Lung (tissue), 12 donors: Measurements from ENCODE around the gene SYP. TPM values are rescaled to one million over a fixed set of nuclear protein-coding genes. Genes with fewer than 3 reads are reported as not detected.

Experiments used
- ATAC-seq: fragments of 200-7000 bp; cut with Tn5 transposase; one replicate; pipeline ENCODE4 v1.9.1; 2020; ENCODE audit warnings: moderate number of reproducible peaks; ENCODE audit not compliant: insufficient read depth, low FRiP score
- DNase-seq, 3 donors: peaks; one replicate each; pipeline ENCODE4 v3.0.0-alpha.2; 2013 to 2017
- H3K27ac ChIP-seq, 2 donors: one replicate each; pipeline ENCODE4 v1.5.1; 2013; ENCODE audit warnings: mild to moderate bottlenecking in 2 of 2, moderate library complexity in 2 of 2, control low read depth in 1 of 2, inconsistent platforms in 1 of 2, low read depth in 1 of 2, low read length in 1 of 2
- H3K27me3 ChIP-seq, 3 donors: one replicate each; pipeline ENCODE4 v1.5.1; 2013; ENCODE audit warnings: low read length in 2 of 3; ENCODE audit not compliant: control insufficient read depth in 3 of 3, insufficient read depth in 3 of 3
- H3K36me3 ChIP-seq, 4 donors: one replicate each; pipeline ENCODE4 v1.5.1; 2013; ENCODE audit warnings: low read length in 4 of 4, mild to moderate bottlenecking in 1 of 4, moderate library complexity in 1 of 4; ENCODE audit not compliant: control insufficient read depth in 4 of 4, insufficient read depth in 4 of 4
- H3K4me1 ChIP-seq, 5 donors: one replicate each; pipeline ENCODE4 v1.5.1; 2013; ENCODE audit warnings: low read length in 5 of 5, mild to moderate bottlenecking in 2 of 5, moderate library complexity in 1 of 5; ENCODE audit not compliant: control insufficient read depth in 5 of 5, insufficient read depth in 5 of 5
- H3K4me3 ChIP-seq: one replicate; pipeline ENCODE4 v1.5.1; 2013; ENCODE audit warnings: mild to moderate bottlenecking, control low read depth, moderate library complexity
- H3K9ac ChIP-seq, 2 donors: one replicate each; pipeline ENCODE4 v1.5.1; 2013; ENCODE audit warnings: low read length in 2 of 2, control low read depth in 1 of 2; ENCODE audit not compliant: insufficient read depth in 1 of 2
- H3K9me3 ChIP-seq, 4 donors: one replicate each; pipeline ENCODE4 v1.5.1; 2013; ENCODE audit warnings: low read length in 3 of 4, mild to moderate bottlenecking in 1 of 4, moderate library complexity in 1 of 4; ENCODE audit not compliant: control insufficient read depth in 4 of 4, insufficient read depth in 3 of 4
- WGBS, 2 donors: extraction: QIAGEN DNeasy Blood & Tissue Kit; methylation state at CpG; one replicate each; pipeline ENCODE4 v1.1.7; 2013; 5-methylcytosine and 5-hydroxymethylcytosine counted together
- polyA plus RNA-seq, 2 donors: library from polyadenylated mRNA; stranded (reverse); fragments of 200-250 nt; gene quantifications; one replicate each; pipeline ENCODE4 v1.2.1, GENCODE V29; 2013
- total RNA-seq, 2 donors: library from RNA; depleted of rRNA in 1 of 2; stranded (reverse); fragments of >200 nt in 1 of 2; gene quantifications; one replicate each; pipeline ENCODE4 v1.2.1, GENCODE V29; 2014 to 2021
- TF ChIP-seq, protein P1 (sequence below): IDR thresholded peaks from 2 replicates; pipeline ENCODE4 v1.5.1; 2012; ENCODE audit warnings: mild to moderate bottlenecking; ENCODE audit errors: control extremely low read depth, extremely low read depth
- donor health status: control.
- donor health status: control.
- donor health status: Bipolar disorder and iron deficiency.
- donor health status: healthy.
- donor health status: DM: yes; HTN: yes; CAD: no.

Gene SYP
- total and polyA plus RNA-seq, 4 donors: 3.2 to 5.6 (median 4.9) TPM

GRCh38 chrX:49202022-49202421 lies 2.0 kb upstream of the SYP start:
- WGBS, 2 donors: 72 to 83% methylated on average over 2 of the region's 2 CpGs
- Histone ChIP-seq H3K9me3 (no peaks in the 10 kb centered on the region), H3K36me3 (no peaks in the 10 kb centered on the region), H3K4me1 (peaks cover 0 to 8% (median 3%) of the 10 kb centered on the region in 5 donors), H3K4me3 (no peak overlapping the region), H3K27me3 (no peaks in the 10 kb centered on the region), H3K9ac (no peak overlapping the region), H3K27ac (no peak overlapping the region)
- TF ChIP-seq, protein P1, sequence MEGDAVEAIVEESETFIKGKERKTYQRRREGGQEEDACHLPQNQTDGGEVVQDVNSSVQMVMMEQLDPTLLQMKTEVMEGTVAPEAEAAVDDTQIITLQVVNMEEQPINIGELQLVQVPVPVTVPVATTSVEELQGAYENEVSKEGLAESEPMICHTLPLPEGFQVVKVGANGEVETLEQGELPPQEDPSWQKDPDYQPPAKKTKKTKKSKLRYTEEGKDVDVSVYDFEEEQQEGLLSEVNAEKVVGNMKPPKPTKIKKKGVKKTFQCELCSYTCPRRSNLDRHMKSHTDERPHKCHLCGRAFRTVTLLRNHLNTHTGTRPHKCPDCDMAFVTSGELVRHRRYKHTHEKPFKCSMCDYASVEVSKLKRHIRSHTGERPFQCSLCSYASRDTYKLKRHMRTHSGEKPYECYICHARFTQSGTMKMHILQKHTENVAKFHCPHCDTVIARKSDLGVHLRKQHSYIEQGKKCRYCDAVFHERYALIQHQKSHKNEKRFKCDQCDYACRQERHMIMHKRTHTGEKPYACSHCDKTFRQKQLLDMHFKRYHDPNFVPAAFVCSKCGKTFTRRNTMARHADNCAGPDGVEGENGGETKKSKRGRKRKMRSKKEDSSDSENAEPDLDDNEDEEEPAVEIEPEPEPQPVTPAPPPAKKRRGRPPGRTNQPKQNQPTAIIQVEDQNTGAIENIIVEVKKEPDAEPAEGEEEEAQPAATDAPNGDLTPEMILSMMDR: no peak
- no peak for DNase-seq
- no peak for ATAC-seq

GRCh38 chrX:49199315-49199595 lies 738 bp downstream of the SYP start:
- Histone ChIP-seq H3K4me3 (no peak overlapping the region), H3K9ac (no peak overlapping the region), H3K9me3 (no peaks in the 10 kb centered on the region), H3K27me3 (no peaks in the 10 kb centered on the region), H3K4me1 (peaks cover 0 to 8% (median 3%) of the 10 kb centered on the region in 5 donors), H3K27ac (no peak overlapping the region), H3K36me3 (no peaks in the 10 kb centered on the region)
- ATAC-seq (no peak), DNase-seq (no peak)
- WGBS, 2 donors: 6 to 46% methylated on average over 11 of the region's 11 CpGs
- TF ChIP-seq, protein P1: no peak

DNA sequence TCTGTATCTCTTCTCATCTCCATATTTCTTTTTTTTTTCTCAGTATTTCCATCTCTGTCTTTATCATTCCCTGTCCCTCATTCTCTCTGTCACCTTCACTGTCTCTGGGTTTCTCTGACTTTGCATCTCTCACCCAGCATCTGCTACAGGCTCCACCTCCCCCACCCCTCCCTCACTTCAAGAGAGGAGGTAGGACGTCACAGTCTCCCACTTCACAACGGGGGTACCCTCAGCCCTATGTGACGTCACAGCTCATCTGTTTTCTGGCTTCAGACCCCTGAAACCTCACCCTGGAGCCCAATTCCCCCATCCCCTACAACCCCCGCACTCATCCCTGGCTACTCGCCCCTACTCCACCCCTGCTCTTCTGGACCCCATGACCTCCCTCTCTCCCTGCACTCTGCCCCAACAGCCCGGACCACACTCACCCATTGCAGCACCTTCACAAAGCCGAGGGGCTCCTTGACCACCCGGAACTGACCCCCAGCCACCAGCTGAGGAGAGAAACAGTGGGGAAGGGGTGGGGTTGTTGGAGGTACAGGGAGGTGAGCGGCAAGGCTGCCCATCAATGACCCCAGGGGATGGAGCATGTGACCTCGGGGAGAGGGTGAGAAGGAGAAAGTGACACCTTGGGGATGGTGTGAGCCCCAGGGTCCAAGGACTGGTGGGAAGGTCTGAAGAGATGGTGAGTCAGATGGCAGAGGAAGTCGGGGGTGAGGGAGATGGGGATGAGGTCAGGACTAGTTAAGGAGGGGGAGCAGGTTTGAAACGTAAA lies 1.3 kb downstream of the SYP start:
- H3K9me3 ChIP-seq: no peaks in the 10 kb centered on the region
- no peak for DNase-seq
- ATAC-seq: no peak
- no peaks in the 10 kb centered on the region for H3K36me3 ChIP-seq
- no peak overlapping the region for H3K9ac ChIP-seq
- TF ChIP-seq, protein P1: no peak
- H3K27ac ChIP-seq: no peak overlapping the region
- no peak overlapping the region for H3K4me3 ChIP-seq
- 36 to 49% methylated on average over 12 of the region's 12 CpGs for WGBS, 2 donors
- peaks cover 0 to 8% (median 3%) of the 10 kb centered on the region in 5 donors for H3K4me1 ChIP-seq
- no peaks in the 10 kb centered on the region for H3K27me3 ChIP-seq
